ENCODE results near the gene TBC1D24.
"Not testable (repeated sequence)": the region's sequence is repeated elsewhere in the genome, so short reads cannot be mapped to it uniquely, and the experiment has no call there.

TBC1D24 gene

DNA sequence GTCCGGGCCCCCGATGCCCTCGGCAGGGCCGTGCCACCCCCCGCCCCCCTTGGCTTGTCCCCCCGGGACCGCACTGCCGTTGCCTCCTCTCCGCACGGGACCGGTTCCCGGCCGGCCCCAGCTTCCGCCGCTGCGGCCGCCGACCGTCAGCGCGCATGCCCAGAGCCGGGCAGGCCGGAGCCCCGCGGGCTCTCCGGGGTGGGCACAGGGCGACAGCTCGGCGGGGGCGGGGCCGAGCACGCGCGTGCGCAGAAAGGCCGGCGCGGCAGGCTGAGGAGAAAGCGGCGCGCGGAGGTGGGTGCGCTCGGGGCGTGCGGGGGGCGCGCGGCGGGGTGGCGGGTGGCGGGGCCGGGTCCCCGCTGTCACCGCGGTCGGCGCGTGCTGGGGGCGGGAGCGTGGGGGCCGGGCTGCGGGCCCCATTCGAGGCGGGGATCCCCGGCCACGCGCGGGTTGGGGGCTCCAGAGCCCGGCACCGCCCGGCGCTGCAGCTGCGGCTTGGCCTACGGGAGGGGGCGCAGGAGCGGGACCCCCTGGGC lies at the start of gene TBC1D24:
Gene TBC1D24 (plus strand): TSS at position 251 of the 536 bp plus-strand sequence. CDS start 21,022 bp downstream, outside the sequence.
- DNase-seq (ENCODE audit: low read depth, low spot score) = peak; percentile 61

GRCh38 chr16:2425825-2426430 lies 49.0 kb upstream of the TBC1D24 start:
- no peak for DNase-seq (ENCODE audit: low read depth, low spot score)

DNA sequence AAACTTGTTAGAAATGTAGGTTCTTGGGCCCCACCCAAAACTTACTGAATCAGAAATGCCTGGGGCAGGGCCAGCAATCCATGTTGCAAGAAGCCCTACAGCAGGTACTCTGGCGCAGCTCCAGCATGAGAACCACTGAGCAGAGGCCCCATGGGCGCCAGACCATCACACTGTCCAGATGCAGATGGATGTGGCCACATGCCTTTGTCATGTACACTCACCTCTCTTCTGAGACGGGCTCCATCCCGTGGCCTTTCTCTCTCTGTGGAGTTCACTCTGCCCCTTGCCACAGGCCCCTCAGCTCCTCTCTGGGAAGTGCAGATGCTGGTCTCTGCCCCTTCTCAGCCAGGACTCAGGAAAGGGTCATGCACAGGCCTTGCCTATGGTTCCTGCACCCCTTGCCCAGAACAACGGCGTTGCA lies 48.0 kb upstream of the TBC1D24 start:
- DNase-seq (ENCODE audit: low read depth, low spot score) = no peak

- no peak for DNase-seq (ENCODE audit: low read depth, low spot score)
Measured at GRCh38 chr16:2427526-2427925, 47.4 kb upstream of the TBC1D24 start.

GRCh38 chr16:2428051-2428783 lies 46.7 kb upstream of the TBC1D24 start:
- no peak for DNase-seq (ENCODE audit: low read depth, low spot score)

DNA sequence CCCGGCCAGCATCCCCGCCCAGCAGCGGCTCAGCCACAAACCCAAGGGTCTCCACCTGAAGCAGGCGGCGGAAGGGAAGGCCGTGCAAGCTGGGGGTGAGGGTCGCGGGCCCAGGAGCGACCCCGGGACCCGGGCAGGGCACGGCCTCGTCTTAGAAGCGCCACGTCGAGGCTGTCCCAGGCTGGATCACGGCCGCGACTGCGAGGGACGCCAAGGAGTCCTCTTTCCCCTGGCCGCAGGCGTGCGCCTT lies 46.2 kb upstream of the TBC1D24 start:
- DNase-seq (ENCODE audit: low read depth, low spot score) = no peak

DNA sequence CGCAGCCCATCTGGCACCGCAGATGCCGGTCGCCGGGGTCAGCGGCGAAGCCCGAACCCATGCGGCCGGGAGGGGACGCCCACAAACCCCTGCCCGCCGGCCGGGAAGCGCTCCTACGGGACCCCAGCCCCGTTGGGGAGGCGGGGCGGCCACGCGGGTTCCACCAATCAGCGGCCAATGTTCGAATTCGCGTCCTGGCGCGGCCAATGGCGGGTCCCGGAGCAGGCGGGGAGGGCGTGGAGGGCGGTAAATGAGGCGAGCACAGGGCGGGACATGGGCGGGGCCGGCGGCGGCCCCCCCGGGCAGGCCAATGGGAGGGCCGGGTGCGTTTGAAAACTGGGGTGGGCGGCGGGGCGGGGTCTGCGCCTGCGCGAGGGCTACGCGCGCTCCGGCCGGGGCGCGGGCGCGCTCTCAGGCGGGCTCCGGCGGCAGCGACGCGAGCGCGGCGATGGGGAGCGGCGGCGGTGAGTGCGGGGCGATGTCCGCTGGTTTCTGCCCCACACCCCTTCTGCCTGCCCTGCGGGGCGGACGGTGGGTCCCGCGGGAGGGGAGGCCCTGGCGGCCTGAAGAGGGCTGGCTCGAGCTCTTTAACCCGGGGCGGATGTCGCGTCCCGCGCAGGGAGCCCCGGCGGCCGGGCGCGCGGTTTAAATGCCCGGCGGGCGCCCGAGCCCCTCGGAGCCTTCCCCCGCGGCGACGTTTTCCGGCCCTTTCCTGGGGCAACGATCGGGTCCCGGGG lies 45.7 kb upstream of the TBC1D24 start, which contains the start of gene CCNF:
Gene CCNF (plus strand): TSS at position 414 of the 737 bp plus-strand sequence. CDS start 35 bp downstream, at position 449.
- peak; percentile 98 for DNase-seq (ENCODE audit: low read depth, low spot score)

DNA sequence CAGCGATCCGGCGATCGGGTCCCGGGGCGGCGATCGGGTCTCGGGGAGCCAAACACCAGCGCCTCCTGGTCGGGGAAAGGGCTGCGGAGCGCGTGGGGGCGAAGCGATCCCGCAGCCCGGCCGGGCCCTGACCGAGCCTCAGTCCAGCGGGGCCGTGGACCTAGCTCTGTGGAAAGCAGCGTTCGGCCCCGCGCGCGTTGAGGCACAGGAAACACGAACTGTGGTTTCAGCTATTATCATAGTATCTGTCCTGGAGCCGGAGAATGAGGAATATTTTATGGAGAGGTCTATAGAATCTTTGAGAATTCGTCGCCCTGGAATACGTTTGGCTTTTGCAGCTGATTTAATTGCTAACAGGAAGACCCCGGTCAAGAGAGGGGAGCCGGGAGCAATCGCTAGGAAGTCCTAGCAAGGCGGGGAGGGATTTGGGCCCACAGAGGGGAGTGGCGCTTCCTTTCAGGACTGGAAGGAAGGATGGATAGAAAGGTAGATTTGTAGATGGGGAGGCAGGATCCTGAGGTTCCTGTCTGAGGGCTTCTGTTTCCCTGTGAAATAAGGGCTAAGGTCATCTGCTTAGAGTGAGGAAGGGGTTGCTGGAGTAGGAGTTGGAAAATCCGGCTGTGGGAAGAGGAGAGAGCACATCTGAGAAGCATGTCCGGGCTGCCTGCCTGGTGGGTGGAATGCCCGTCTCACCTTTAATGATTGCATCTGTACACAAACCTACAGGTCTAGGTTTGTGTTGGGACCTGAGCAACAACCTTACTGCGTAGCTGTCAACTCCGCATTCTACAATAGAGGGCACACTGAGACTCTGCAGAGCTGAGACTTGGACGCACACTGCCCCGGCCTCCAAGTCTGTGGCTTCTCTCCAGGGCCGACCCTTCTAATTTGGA lies 44.9 kb upstream of the TBC1D24 start:
- no peak for DNase-seq (ENCODE audit: low read depth, low spot score)

- no peak for DNase-seq (ENCODE audit: low read depth, low spot score)
Measured at GRCh38 chr16:2432286-2432685, 42.6 kb upstream of the TBC1D24 start.

GRCh38 chr16:2432801-2433505 lies 42.0 kb upstream of the TBC1D24 start:
- DNase-seq (ENCODE audit: low read depth, low spot score) = no peak

GRCh38 chr16:2435236-2435635 lies 39.7 kb upstream of the TBC1D24 start:
- not testable (repeated sequence) for DNase-seq (ENCODE audit: low read depth, low spot score)

GRCh38 chr16:2436110-2436509 lies 38.8 kb upstream of the TBC1D24 start:
- DNase-seq (ENCODE audit: low read depth, low spot score) = no peak

DNA sequence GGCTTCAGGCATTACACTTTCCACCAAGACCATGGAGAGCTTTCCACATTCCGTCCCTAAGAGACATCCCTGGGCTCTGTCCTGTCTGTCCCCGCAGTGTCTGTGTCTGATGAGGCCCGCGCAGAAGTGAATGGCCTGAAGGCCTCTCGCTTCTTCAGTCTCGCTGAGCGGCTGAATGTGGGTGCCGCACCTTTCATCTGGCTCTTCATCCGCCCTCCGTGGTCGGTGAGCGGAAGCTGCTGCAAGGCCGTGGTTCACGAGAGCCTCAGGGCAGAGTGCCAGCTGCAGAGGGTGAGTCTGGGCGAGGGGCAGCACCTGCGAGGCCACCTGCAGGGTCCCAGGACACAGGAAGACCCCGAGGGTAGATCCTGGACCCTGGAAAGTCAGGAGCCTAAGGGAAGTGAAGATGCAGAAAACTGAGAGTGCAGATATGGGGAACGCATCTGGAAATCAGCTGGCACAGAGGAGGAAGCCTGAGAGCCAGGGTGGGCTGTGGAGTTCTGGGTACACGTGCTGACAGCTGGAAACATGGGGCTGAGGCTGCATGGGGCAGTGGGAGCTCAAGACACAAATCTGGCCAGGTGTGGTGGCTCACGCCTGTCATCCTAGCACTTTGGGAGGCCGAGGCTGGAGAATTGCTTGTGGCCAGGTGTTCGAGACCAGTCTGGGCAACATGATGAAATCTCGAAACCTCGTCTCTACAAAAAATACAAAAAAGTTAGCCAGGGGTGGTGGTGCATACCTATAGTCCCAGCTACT lies 37.7 kb upstream of the TBC1D24 start:
- DNase-seq (ENCODE audit: low read depth, low spot score) = no peak

DNA sequence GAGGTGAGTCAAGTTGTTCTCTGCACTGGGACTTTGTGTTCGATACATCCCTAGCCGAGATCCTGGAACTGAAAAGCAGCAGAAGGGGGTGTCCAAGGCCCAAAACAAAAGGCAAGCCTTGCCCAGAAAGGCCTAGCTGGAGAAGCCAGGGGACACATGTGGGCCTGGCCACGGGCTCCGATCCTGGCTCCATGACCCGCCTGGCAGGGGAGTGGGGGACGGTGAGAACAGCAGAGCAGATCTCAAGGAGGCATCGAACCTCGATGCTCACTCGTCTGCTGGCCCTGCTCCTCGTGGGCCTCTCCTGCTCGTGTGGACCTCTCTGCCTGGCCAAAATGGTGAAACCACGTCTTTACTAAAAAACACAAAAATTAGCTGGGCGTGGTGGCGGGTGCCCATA lies 36.8 kb upstream of the TBC1D24 start:
- DNase-seq (ENCODE audit: low read depth, low spot score) = no peak

GRCh38 chr16:2439598-2439997 lies 35.3 kb upstream of the TBC1D24 start:
- no peak for DNase-seq (ENCODE audit: low read depth, low spot score)

DNA sequence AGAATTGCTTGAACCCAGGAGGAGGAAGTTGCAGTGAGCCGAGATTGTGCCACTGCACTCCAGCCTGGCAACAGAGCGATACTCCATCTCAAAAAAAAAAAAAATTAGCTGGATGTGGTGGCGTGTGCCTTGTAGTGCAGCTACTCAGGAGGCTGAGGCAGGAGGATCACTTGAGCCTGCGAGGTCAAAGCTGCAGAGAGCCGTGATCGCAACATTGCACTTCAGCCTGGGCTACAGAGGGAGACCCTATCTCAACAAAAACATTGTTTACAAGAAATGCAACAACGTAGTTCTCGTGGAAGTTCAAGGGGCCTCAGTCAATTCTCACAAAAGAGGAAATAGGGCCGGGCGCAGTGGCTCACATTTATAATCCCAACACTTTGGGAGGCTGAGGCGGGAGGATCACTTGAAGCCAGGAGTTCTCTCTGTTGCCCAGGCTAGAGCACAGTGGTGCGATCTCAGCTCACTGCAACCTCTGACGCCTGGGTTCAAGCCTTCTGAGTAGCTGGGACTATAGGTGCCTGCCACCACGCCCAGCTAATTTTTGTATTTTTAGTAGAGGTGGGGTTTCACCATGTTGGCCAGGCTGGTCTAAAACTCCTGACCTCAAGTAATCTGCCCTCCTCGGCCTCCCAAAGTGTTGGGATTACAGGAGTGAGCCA lies 33.7 kb upstream of the TBC1D24 start:
- DNase-seq (ENCODE audit: low read depth, low spot score) = not testable (repeated sequence)

GRCh38 chr16:2443555-2443954 lies 31.4 kb upstream of the TBC1D24 start:
- no peak for DNase-seq (ENCODE audit: low read depth, low spot score)

- no peak for DNase-seq (ENCODE audit: low read depth, low spot score)
Measured at GRCh38 chr16:2447920-2448583, 26.9 kb upstream of the TBC1D24 start.

GRCh38 chr16:2449118-2449517 lies 25.8 kb upstream of the TBC1D24 start:
- DNase-seq (ENCODE audit: low read depth, low spot score) = no peak
